Measurements from ENCODE around the gene FLVCR1. TPM values are rescaled to one million over a fixed set of nuclear protein-coding genes. Genes with fewer than 3 reads are reported as not detected.
"Not testable (repeated sequence)": the region's sequence is repeated elsewhere in the genome, so short reads cannot be mapped to it uniquely, and the experiment has no call there.

The FLVCR1 gene
- total RNA-seq, 6 experiments from 2014 or later: 1.6 to 5.8 (median 2.1) TPM

DNA sequence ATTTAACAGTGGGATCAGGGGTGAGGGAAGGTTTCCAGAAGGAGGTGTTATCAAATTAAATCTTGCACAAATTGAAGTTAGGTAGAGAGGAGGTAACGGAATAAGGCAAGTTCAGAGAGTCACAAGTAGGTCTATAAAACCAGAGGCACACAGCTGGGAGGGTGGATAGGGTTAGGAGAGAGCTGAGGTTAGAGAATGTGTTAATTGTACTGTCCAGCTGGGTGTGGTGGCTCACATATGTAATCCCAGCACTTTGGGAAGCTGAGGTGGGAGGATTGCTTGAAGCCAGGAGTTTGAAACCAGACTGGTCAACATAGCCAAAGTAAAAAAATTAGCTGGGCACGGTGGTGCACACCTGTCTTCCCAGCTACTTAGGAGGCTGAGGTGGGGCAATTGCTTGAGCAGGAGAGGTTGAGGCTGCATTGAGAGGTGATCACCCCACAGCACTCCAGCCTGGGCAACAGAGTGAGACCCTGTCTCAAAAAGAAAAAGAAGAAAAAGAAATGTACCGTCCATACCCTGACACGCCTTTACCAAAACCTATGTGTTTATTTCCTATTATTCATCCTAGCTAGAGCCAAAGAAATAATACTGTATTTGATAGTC is 30.8 kb upstream of the FLVCR1 start:
- Histone ChIP-seq H3K36me3 (no peaks in the 10 kb centered on the region), H3K27ac (no peak overlapping the region), H3K4me3 (no peak overlapping the region), H3K4me1 (no peaks in the 10 kb centered on the region), H3K27me3 (no peaks in the 10 kb centered on the region), H3K9me3 (peaks cover 0 to 4% (median 0%) of the 10 kb centered on the region in 4 donors)
- 86% methylated on average over 3 of the region's 4 CpGs for WGBS (ENCODE audit: insufficient coverage, low coverage, low lambda C conversion rate, missing lambda C conversion rate)
- DNase-seq: no peak
- no peak for ATAC-seq
- intact Hi-C loops (cut with DNase I): no loop called here
- TF ChIP-seq, protein P1, sequence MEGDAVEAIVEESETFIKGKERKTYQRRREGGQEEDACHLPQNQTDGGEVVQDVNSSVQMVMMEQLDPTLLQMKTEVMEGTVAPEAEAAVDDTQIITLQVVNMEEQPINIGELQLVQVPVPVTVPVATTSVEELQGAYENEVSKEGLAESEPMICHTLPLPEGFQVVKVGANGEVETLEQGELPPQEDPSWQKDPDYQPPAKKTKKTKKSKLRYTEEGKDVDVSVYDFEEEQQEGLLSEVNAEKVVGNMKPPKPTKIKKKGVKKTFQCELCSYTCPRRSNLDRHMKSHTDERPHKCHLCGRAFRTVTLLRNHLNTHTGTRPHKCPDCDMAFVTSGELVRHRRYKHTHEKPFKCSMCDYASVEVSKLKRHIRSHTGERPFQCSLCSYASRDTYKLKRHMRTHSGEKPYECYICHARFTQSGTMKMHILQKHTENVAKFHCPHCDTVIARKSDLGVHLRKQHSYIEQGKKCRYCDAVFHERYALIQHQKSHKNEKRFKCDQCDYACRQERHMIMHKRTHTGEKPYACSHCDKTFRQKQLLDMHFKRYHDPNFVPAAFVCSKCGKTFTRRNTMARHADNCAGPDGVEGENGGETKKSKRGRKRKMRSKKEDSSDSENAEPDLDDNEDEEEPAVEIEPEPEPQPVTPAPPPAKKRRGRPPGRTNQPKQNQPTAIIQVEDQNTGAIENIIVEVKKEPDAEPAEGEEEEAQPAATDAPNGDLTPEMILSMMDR (IDR thresholded peaks at IDR 0.05): no peak
- TF ChIP-seq POLR2A (IDR thresholded peaks at IDR 0.05): no peak

DNA sequence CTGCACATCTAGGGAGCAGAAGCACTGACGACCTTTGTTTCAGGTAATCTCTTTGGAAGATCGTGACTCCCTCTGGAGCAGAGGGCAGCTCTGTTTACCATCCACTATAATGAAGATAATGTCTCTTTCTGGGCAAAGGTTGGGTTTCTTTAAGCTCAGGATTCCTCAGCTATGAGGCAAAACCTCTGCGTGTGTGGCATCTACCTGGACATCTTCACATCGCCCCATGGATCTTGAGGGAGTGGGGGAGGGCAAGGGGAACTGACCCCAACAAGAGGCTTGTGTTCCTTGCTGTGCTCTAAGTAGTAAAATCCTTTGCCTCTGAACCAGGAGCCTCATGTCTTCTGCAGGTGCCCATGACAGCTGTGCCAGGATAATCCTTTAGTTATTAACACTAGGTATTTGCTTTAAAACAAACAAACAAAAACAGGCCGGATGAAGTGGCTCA is 30.2 kb upstream of the FLVCR1 start:
- Histone ChIP-seq H3K27ac (no peak overlapping the region), H3K36me3 (no peaks in the 10 kb centered on the region), H3K27me3 (no peaks in the 10 kb centered on the region), H3K4me3 (no peak overlapping the region), H3K4me1 (no peaks in the 10 kb centered on the region), H3K9me3 (peaks cover 0 to 4% (median 0%) of the 10 kb centered on the region in 4 donors)
- intact Hi-C loops (cut with DNase I): no loop called here
- DNase-seq: no peak
- TF ChIP-seq, protein P1 (IDR thresholded peaks at IDR 0.05): no peak
- no peak for TF ChIP-seq POLR2A (IDR thresholded peaks at IDR 0.05)
- peak in 2 of 4 donors; percentile 59 to 91 for ATAC-seq
- 30% methylated on average over 4 of the region's 5 CpGs for WGBS (ENCODE audit: insufficient coverage, low coverage, low lambda C conversion rate, missing lambda C conversion rate)

DNA sequence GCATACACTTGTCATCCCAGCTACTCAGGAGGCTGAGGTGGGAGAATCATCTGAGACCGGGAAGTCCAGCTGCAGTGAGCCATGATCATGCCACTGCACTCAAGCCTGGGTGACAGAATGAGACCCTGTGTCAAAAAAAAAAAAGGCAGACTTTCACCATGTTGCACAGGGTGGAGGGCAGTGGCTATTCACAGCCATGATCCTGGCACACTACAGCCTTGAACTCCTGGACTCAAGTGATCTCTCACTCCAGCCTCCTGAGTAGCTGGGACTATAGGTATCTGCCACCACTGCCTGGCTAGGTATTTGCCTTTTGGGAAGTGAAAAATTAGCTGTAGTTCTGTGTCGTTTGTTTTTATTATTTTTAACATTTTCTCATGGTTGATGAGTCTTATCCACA is 29.7 kb upstream of the FLVCR1 start:
- Histone ChIP-seq H3K4me1 (peaks cover 0 to under 1% (median 0%) of the 10 kb centered on the region in 4 donors), H3K9me3 (peaks cover 0 to 4% (median 0%) of the 10 kb centered on the region in 4 donors), H3K4me3 (no peak overlapping the region), H3K36me3 (no peaks in the 10 kb centered on the region), H3K27me3 (no peaks in the 10 kb centered on the region), H3K27ac (no peak overlapping the region)
- no peak for DNase-seq
- intact Hi-C loops (cut with DNase I): no loop called here
- TF ChIP-seq POLR2A (IDR thresholded peaks at IDR 0.05): no peak
- TF ChIP-seq, protein P1 (IDR thresholded peaks at IDR 0.05): no peak
- 86% methylated on average over 2 of the region's 2 CpGs for WGBS (ENCODE audit: insufficient coverage, low coverage, low lambda C conversion rate, missing lambda C conversion rate)
- ATAC-seq: no peak

DNA sequence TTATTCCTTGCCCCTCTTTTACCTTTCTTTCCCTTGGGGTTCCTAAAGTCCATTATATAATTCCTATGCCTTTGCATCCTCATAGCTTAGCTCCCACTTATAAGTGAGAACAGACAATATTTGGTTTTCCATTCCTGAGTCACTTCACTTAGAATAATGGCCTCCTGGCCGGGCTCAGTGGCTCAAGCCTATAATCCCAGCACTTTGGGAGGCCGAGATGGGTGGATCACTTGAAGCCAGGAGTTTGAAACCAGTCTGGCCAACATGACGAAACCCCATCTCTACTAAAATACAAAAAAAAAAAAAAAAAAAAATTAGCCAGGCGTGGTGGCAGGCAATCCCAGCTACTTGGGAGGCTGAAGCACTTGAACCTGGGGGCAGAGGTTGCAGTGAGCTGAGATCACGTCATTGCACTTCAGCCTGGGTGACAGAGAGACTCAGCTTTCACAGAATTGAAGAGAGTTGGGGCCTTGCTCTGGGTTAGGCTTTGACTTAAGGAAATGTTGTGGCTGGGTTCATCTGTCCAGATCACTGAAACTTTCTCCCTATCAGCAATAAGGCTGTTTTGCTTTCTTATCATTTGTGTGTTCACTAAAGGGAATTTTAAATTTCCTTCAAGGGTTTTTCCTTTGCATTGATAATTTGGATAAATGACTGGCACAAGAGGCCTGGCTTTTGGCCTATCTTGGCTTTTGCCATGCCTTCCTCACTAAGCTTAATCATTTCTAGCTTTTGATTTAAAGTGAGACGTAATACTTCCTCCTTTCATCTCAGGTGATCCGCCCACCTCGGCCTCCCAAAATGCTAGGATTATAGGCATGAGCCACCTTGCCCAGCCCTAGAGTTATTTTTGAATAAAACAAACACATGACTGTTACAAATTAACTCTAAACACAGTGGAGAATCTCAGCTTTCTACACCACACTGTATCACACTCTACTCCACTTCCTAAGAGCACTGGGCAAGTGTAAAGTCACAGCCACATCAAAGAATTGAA is 24.6 kb upstream of the FLVCR1 start:
- peak overlapping the region in 1 of 3 donors; percentile 19 for H3K27ac ChIP-seq

DNA sequence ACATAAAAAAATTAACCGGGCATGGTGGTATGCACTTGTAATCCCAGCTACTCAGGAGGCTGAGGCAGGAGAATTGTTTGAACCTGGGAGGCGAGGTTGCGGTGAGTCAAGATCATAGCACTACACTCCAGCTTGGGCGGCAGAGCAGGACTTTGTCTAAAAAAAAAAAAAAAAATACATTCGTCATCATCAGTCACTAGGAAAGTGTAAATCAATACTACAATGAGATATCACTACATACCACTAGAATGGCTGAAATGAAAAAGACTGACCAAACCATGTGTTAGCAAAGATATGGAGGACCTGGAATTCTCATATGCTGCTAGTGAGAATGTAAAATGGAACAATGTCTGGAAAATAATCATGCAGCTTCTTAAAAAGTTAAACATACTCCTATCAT is 19.9 kb upstream of the FLVCR1 start:
- WGBS (ENCODE audit: insufficient coverage, low coverage, low lambda C conversion rate, missing lambda C conversion rate): 82% methylated on average over 5 of the region's 5 CpGs
- Histone ChIP-seq H3K9me3 (no peaks in the 10 kb centered on the region), H3K4me3 (no peak overlapping the region), H3K4me1 (peaks cover 0 to 7% (median 0%) of the 10 kb centered on the region in 4 donors), H3K27me3 (no peaks in the 10 kb centered on the region), H3K27ac (no peak overlapping the region), H3K36me3 (no peaks in the 10 kb centered on the region)
- DNase-seq (no peak), ATAC-seq (no peak)
- intact Hi-C loops (cut with DNase I): no loop called here
- no peak for TF ChIP-seq POLR2A (IDR thresholded peaks at IDR 0.05)
- TF ChIP-seq, protein P1 (IDR thresholded peaks at IDR 0.05): no peak

More for the DNA sequence above, 24.6 kb upstream of the FLVCR1 start:
- intact Hi-C loops (cut with DNase I); H3K27me3 ChIP-seq; H3K4me3 ChIP-seq; H3K36me3 ChIP-seq; H3K4me1 ChIP-seq; H3K9me3 ChIP-seq: not testable (repeated sequence)
- 49% methylated on average over 8 of the region's 8 CpGs for WGBS (ENCODE audit: insufficient coverage, low coverage, low lambda C conversion rate, missing lambda C conversion rate)
- peak; percentile 68 to 96 (median 76) for ATAC-seq
- DNase-seq: peak in 1 of 3 donors; percentile 72

DNA sequence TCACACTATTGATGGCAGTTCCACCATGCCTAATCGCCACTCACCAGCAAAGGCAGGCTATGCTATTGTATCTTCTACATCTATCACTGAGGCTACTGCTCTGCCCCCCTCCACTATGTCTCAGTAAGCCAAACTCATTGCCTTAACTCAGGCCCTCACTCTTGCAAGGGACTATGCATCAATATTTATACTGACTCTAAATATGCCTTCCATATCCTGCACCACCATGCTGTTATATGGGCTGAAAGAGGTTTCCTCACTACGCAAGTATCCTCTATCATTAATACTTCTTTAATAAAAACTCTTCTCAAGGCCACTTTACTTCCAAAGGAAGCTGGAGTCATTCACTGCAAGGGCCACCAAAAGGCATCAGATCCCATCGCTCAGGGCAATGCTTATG is 13.6 kb upstream of the FLVCR1 start:
- H3K27me3 ChIP-seq; intact Hi-C loops (cut with DNase I); H3K9me3 ChIP-seq; ATAC-seq; H3K4me3 ChIP-seq; H3K4me1 ChIP-seq; H3K36me3 ChIP-seq; H3K27ac ChIP-seq; DNase-seq: not testable (repeated sequence)
- 57% methylated on average over 3 of the region's 3 CpGs for WGBS (ENCODE audit: insufficient coverage, low coverage, low lambda C conversion rate, missing lambda C conversion rate)

All from right lobe of liver (tissue), 6 donors.